GM19328 (cell line): ENCODE measurements around the gene PSMD7.

Experiments
- ATAC-seq: cut with Tn5 transposase; IDR thresholded peaks from one replicate; pipeline ENCODE4 v1.9.1; 2021; ENCODE audit warnings: mild to moderate bottlenecking, moderate library complexity; ENCODE audit not compliant: unreplicated experiment

PSMD7 gene

DNA sequence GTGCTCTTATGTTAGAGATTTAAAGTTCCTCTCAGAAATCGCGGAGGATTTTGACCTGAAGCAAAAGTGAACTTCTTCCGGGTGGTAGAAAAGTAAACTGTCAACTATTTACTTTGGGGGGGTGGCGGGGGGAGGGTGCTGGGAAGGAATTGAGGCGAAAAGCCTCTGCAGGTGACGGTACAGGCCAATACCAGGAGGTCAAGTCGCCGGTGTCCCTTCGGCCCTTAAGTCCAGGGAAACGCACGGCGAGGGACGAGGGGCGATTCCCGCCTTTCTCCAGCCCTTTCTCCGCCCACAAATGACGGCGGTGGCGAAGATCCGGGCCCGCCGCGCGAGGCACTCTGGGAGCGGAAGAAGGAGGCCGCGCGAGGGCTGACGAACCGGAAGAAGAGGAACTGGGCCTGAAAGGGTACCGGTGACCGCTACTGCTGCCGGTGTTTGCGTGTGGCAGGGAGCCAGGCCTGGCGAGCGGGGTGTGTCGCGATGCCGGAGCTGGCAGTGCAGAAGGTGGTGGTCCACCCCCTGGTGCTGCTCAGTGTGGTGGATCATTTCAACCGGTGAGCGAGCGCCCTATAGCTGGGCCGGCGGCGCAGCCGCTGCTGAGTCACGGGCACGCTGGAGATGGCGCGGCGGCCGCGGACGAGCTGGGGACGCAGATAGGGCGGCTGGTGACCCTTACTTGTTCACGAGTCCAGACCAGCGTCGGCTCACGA, at the start of gene PSMD7:
Gene PSMD7, plus strand, starts transcription at position 383 of the 713 bp plus-strand sequence. Its CDS starts 101 bp downstream, at position 484.
- peak; percentile 88 for ATAC-seq

DNA sequence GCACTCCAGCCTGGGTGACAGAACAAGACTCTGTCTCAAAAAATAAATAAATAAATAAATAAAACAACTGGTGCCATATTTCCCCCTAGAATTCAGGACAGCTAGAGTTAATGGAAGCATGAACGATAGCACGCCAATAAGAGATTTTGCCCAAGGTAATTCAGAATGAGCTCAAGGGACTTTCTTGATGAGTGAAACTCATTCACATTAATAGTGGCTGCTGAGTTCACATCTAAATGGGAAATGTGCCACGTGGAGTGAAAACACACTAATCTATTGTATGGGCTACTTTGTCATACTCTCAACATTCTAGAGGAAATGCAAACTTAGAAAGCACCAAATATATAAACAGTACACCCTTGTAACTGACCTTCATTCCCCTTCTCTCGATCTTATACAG, 47.4 kb upstream of the PSMD7 start:
- no peak for ATAC-seq

DNA sequence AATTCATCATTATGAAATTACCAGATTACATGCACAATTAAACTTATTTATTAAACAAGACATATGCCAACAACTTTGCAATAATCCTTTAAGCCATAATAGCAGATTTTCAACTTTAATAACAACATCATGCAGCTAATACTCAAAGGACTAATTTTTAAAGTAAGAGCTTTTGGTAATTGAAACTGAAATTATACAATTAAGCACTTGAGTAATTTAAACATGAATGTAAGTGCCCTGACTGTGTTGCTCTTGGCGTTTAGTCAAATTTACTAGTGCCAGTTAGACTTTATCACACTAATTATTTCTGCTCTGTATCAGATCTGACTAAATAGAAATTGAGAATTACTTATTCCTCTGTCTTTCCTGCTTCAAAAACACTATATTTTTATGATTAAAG, 46.8 kb upstream of the PSMD7 start:
- ATAC-seq: no peak

DNA sequence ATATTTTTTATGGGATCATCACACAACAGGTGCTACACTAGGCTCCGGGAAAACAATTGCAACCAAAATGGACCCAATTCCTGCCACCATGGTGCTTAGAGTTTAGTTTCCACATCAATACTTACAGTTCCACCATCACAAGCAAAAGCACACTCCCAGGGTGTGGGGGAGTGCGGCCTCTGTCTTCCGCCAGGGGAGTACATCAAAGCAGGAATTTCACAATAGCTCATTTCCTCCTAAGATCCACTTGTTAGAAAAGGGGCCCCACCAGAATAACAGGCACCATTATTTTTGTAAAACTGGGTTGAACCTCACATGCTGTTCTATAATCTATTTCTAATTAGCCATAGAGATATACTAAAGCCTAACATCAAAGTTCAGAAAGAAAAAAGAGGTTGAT, 44.3 kb upstream of the PSMD7 start:
- no peak for ATAC-seq

DNA sequence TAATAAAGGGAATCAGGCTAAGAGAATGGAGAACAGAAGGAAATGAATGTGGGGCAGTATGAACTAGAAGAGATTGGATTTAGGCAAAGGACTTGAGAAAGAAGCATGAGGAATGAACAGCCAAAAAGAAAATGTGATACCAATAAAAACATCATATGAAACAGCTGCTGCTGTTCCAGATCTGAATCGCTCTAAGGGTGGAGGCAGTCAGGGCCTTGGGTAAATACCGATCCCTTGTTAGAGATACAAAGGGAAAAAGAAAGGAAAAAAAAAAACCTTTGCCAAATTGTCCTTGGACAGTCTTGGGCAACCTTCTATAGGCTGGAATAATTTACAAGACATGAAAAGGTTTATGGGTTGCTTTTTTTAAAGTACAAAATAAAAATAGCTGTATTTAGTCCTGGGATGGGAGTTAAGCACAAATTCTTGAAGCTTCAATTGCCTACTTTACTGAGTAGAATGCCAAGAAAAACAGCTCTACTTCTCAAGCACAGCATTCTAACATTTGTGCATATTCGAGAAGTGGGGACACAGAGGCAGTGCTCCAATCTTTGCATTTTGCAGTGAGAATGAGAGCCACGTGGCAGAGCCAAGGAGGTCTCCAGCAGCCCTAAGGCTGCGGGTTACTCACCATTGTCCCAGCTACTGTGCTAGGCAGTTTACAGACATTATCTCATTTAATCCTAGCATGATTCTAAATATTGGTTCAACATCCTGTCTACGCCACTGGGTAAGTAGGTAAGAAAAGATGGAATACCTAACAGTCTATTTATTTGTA, 43.3 kb upstream of the PSMD7 start:
- no peak for ATAC-seq

DNA sequence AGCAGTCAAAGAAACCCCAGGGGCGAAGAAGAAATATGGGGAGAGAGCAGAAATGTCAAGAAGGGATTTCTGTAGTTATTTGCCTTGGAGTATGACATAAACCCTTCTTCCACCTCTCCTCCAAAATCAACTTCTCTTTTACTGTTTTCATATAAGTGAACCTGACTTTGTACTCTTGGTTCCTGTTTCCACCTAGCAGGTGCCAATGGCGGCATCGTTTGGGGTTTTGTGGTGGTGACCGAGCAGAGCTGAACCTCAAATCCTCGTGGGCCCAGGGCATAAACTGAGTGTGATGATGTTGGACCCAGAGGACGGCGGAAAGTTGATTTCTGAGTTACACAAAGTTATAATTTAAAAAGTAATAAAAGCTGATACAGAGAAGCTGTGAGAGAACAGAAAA, 39.6 kb upstream of the PSMD7 start:
- no peak for ATAC-seq

DNA sequence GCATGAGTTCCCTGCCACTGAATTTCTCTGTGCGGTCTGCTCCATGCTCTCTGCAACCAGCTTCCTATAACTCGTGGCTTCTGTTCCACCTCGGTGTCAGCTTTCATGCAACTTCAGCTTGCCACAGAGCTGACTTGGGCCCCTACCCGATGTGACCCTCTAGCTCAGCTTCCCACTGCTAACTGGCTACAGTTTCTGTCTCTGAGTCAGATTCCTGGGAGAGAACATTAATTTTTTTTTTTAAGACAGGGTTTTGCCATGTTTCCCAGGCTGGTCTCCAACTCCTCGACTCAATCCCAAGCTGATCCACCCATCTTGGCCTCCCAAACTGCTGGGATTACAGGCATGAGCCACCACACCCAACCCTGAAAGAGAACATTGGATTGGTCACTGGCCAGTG, 35.5 kb upstream of the PSMD7 start:
- no peak for ATAC-seq

DNA sequence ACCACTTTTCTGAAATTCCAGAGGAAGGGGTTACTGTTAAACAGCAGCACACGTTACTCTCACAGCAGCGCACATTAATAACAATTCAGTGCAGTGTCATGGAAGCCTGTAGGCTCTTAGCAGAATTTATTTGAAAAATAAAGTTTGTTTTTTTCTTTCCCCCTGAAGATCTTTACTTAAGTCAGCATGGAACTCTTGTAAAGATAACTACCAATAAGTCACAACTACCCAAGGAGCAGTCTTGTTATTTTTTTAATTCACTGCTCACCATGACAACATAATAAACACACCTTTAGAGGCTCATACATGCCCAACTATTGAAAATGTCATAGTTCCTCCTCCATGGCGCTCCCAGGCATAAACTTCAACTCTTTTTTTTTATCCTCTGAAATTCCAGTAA, 31.8 kb upstream of the PSMD7 start:
- no peak for ATAC-seq

DNA sequence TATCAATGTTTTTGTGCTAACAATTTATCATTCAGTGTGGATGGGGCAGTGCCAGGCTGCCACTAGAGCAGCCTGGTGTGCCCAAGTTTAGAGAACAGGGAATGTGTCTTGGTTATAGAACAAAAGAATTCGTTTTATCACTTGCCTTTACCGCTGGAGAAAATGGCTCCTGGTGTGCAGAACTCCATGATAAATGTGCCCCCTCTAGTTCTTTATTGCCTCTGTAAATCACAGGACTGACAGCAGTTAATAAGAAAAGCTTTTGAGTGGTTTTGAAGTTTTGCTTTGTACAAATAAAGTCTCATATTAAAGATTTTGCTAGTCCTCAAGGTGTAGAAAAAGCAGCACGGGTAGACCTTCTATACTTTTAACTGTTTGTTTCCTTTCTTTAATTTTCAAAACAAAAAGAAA, 28.2 kb upstream of the PSMD7 start:
- ATAC-seq: no peak

DNA sequence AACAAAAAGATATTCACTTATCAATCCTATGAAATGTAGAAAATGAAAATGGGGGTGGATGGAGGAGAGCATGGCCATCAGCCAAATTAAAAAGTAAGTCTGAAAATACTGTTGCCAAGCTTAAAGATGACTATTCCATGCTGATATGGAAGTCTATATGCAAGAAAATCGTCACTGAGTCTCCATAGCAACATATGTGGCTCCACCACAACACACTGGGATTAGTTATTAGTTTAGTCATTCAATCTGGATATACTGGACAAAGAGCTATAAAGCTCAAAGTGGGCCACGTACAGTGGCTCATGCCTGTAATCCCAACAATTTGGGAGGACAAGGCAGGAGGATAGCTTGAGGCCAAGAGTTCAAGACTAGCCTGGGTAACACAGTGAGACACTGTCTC, 24.7 kb upstream of the PSMD7 start:
- no peak for ATAC-seq

DNA sequence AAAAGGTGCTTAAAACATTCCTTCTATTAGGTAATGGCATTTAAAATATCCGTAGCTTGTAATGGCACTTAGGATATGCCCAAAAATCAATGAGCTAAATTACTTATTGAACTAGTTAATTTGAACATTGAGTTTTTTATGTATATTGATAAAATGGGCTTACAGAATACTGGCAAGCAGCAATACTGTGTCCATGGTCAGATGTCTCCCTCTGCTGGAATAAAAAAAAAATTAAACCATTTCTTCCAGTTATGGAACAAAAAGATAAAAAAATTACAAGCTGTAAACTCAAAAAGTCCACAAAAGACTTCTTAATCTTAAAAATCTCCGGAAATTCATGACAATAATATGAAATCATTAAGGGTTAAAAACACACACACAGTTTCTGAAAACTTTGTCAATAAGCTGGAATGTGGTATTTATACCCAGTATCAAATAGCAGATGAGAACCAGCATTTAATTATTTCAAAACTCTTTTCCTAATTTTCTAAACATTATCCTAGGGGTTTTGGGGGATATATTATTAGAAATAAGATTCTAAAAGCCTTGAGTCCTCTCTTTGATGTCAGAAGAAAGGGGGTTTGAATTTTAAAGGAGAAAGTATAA, 21.5 kb upstream of the PSMD7 start:
- no peak for ATAC-seq

DNA sequence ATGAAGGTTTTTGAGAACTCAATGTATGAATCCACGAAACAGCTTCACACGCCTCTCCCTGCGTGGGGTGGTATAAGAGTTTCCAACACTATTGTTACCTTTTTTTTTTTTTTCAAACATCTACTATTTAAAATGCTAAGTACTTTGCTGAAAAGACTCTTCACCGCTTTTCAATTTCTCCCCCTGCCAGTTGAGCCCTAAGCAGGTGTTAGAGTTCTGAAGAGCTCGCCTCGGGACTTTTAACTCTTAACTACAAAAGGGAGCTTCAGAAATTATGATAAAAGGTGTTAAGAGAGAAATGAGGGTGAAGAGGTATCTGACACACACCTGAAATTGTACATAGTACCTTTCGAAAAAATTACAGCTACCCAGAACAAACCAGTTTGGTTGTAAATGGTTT, 20.9 kb upstream of the PSMD7 start:
- ATAC-seq: no peak

DNA sequence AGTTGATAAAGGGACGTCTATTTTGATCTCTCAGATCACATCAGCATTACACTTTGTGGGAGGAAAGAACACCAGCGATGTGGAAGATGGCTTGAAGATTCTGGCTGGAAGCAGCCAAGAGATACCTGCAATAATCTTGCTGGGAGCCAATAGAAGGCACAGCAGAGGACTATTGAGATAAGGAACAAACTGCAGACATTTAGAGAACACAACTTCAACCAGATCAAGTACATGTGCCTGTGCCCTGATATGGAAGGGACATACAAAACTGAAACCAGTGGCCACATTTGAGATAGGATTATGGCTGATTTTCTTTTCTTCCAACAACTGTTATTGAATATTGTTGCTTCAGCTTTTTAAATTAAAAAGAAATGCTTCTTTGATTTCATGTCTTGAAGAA, 18.6 kb upstream of the PSMD7 start:
- ATAC-seq: no peak

DNA sequence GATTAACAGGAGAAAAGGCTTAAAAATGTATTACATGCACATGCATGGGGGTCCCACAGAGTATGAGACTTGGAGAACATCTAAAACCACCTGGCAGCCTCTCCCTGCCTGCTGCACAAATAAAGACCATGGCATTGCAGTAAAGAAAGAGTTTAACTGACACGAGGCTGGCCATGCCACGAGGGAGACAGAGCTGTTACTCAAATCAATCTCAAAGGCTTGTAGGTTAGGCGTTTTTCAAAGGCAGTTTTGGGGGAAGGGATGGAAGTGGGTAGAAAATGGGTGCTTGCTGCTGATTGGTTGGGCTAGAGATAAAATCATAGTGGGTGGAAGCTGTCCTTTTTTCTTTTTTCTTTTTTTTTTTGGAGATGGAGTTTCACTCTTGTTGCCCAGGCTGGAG, 17.3 kb upstream of the PSMD7 start:
- no peak for ATAC-seq

DNA sequence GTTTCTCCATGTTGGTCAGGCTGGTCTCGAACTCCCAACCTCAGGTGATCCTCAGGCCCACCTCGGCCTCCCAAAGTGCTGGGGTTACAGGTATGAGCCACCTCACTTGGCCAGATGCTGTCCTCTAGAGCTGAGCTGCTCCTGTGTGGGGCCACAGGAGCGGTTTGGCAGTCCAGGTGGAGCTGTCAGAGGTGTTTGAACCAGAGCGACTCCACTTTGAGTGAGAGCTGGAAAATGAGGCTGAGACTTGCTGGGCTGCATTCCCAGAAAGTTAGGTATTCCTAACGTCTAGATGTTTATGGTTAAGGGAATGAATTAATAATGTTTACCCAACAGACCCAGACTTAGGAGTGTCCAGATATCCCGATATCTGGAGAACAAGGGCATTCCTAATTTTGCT, 16.8 kb upstream of the PSMD7 start:
- no peak for ATAC-seq

DNA sequence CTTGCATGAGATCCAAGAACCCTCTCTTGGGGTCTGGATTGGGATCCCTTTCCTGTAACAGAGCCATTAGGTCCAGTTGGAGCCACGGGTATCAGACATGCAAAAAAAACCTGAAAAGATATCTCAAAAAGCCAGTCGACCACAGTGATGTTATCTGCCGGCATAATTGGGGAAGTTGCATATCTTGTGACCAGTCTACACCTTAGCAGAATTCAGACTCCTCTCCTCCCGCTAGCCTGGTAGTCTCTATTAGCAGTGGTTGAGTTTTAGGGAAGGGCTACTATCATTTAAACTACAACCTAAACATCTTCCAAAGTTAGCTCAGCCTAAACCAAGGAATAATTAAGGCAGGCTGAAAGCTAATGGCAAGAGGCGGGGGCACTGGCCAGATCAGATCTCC, 16.2 kb upstream of the PSMD7 start:
- ATAC-seq: no peak

DNA sequence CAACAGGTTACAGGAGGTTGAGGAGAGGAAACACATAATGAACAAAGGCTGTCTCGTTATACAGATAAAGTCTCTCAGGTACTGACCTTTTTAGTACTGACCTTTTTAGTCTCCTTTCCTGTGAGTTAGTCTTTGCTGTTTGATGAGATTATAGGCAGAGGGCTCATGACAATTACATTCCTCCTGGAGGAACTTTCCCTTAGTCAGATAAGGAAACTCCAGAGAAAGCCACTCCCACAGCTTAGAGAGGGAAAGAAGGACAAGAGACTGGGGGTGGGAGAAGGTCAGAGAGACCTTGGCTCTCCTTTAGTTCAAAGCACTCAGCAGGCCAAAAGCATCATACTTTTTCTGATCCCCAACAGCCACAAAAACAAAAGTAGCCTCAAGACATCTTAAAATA, 15.3 kb upstream of the PSMD7 start:
- no peak for ATAC-seq

DNA sequence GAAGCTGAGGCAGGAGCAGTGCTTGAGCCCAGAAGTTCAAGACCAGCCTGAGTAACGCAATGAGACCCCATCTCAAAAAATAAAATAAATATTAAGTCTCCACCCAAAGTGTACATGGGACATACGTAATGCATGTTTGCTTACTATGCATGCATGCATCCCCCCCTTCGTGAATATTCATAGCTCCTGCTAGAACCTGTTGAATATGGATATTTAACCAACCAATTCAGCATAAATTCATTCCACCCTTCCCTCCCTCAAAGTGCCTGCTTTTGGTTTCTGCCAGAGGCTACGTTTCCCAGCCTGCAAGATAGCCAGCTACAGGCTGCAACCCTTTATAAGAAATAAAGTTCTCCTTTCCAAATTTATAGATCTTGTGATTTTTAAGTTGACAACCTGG, 12.9 kb upstream of the PSMD7 start:
- no peak for ATAC-seq

DNA sequence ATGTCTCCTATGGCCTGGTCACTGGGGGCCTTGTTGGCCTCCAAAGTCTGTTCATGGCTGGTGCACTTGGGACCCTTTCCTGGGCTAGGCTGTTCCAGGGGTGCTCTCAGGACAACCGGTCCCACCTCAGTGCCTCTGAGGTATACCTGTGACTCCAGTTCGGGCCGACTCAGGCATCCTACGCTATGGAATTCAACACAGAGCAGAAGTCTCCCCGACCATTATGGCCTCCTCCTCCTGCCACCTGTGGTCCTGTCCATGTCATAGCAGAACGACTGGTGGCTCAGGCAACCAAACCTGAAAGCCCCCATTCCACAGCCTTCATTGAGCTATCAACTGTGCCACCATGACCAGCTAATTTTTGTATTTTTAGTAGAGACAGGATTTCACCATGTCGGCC, 8.5 kb upstream of the PSMD7 start:
- ATAC-seq: no peak

DNA sequence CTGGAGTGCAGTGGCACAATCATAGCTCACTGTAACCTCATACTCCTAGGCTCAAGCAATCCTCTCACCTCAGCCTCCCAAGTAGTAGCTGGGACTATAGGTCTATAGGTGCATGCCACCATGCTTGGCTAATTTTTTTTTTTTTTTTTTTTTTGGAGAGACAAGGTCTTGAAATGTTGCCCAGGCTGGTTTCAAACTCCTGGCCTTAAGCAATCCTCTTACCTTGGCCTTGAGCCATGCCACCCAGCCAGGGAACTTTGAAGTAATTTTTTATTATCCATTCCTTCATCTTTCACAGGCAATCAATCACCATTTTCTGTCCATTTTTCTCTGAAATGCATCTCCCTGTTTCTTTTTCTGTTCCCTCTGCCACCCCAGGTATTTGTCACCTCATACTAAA, 6.3 kb upstream of the PSMD7 start:
- ATAC-seq: no peak

DNA sequence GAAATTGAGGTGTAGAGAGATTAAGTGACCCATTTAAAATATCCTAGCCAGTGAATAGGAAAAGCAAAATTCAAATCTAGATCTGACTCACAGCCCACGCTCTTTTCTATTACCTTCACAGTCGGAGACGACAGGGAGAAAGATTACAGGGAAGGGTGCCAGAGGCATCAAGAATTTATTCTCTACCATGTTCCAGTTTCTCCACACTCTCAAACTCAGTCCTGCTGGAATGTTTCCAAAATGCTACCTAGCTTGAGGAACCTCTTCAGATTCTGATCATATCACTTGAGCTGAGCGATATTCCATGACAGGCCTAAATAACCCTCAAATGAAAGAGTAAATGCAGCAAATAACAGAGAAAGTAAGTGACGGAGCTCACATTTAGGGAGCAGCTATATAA, 5.4 kb upstream of the PSMD7 start:
- ATAC-seq: no peak

DNA sequence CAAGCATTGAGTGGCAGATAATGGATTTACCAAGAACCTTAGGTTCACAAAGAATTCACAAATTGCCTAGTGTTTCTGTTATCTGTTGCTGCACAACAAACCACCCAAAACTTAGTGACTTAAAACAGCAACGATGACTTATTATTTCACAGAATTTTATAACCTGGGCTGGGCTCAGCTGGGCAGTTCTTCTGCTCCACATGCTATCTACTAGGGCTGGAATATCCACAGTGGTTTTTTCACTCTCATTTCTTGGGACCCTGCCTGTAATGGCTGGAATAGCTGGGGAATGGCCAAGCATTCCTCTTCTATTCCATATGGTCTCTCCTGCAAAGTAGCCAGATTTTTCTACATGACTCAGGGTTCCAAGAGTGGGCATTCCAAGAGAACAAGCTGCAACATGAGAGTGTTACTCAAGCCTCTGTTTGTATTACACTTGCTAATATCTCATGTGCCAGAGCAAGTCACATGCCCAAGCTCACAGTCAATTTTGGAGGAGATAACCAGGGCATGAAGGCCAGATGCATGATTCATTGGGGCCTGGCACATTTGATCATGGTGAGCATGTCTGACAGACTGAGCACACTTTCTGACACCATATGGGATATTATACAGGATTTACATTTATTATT, 4.9 kb upstream of the PSMD7 start:
- no peak for ATAC-seq
